ENCODE data around the gene C22orf15. TPM values are rescaled to one million over a fixed set of nuclear protein-coding genes. Genes with fewer than 3 reads are reported as not detected.

Gene C22orf15
- total RNA-seq, 2 experiments from 2014 or later: 0.86 to 1.7 TPM

- ChIA-PET CTCF (ENCODE audit: unreplicated experiment) (no interaction called here), POLR2A (interaction anchor here (0.6 kb wide), 1 partner anchor 12 kb away, joined by 4 read pairs; no protein-coding TSS in a partner anchor)
- H3K79me2 ChIP-seq (ENCODE audit: insufficient read depth, low read depth, low read length): no peaks in the 10 kb centered on the region
- peaks cover 27% of the 10 kb centered on the region; the same call in 1 of the 2 replicates for H3K36me3 ChIP-seq (ENCODE audit: insufficient read depth, low read length)
- H3K4me1 ChIP-seq (ENCODE audit: insufficient read depth, low read length, poor library complexity, severe bottlenecking): no peaks in the 10 kb centered on the region
- H4K20me1 ChIP-seq (ENCODE audit: insufficient read depth, low read length): no peaks in the 10 kb centered on the region
- intact Hi-C loops (cut with micrococcal nuclease; ENCODE audit: unreplicated experiment): no loop called here
- H3K9me2 ChIP-seq (ENCODE audit: insufficient read depth, low read length): no peaks in the 10 kb centered on the region
- H3K4me2 ChIP-seq (ENCODE audit: low read length): no peak overlapping the region
- DNase-seq (ENCODE audit: low spot score): no peak
- no TSS peak for BruUV-seq (replicated peaks)
- no peak overlapping the region for H3K4me3 ChIP-seq (ENCODE audit: low read depth, low read length, poor library complexity, severe bottlenecking)
- no peak overlapping the region for H2AFZ ChIP-seq (ENCODE audit: low read length)
- TF ChIP-seq CTCF (conservative IDR thresholded peaks at IDR 0.05; ENCODE audit: low read length): no peak
- TF ChIP-seq EZH2phosphoT487 (IDR thresholded peaks at IDR 0.05; ENCODE audit: borderline replicate concordance, low read depth, low read length): no peak
- no peak overlapping the region for H3K27ac ChIP-seq (ENCODE audit: low read depth, low read length, poor library complexity, severe bottlenecking)
- no peaks in the 10 kb centered on the region for H3K9me3 ChIP-seq (ENCODE audit: low read length)
Measured at GRCh38 chr22:23744001-23744400, 18.8 kb upstream of the C22orf15 start.

GRCh38 chr22:23744485-23744884 lies 18.3 kb upstream of the C22orf15 start:
- H4K20me1 ChIP-seq (ENCODE audit: insufficient read depth, low read length): no peaks in the 10 kb centered on the region
- DNase-seq (ENCODE audit: low spot score): no peak
- H3K4me2 ChIP-seq (ENCODE audit: low read length): no peak overlapping the region
- intact Hi-C loops (cut with micrococcal nuclease; ENCODE audit: unreplicated experiment): no loop called here
- H3K9me2 ChIP-seq (ENCODE audit: insufficient read depth, low read length): no peaks in the 10 kb centered on the region
- no peaks in the 10 kb centered on the region for H3K79me2 ChIP-seq (ENCODE audit: insufficient read depth, low read depth, low read length)
- peaks cover 27% of the 10 kb centered on the region; the same call in 1 of the 2 replicates for H3K36me3 ChIP-seq (ENCODE audit: insufficient read depth, low read length)
- ChIA-PET CTCF (ENCODE audit: unreplicated experiment) (no interaction called here), POLR2A (interaction anchor here (0.6 kb wide), 1 partner anchor 13 kb away, joined by 4 read pairs; no protein-coding TSS in a partner anchor)
- no peaks in the 10 kb centered on the region for H3K9me3 ChIP-seq (ENCODE audit: low read length)
- H3K27ac ChIP-seq (ENCODE audit: low read depth, low read length, poor library complexity, severe bottlenecking): no peak overlapping the region
- TF ChIP-seq EZH2phosphoT487 (IDR thresholded peaks at IDR 0.05; ENCODE audit: borderline replicate concordance, low read depth, low read length): no peak
- TF ChIP-seq CTCF (conservative IDR thresholded peaks at IDR 0.05; ENCODE audit: low read length): no peak
- BruUV-seq (replicated peaks): no TSS peak
- H2AFZ ChIP-seq (ENCODE audit: low read length): no peak overlapping the region
- no peaks in the 10 kb centered on the region for H3K4me1 ChIP-seq (ENCODE audit: insufficient read depth, low read length, poor library complexity, severe bottlenecking)
- no peak overlapping the region for H3K4me3 ChIP-seq (ENCODE audit: low read depth, low read length, poor library complexity, severe bottlenecking)

GRCh38 chr22:23745791-23746190 lies 17.0 kb upstream of the C22orf15 start:
- H3K4me3 ChIP-seq (ENCODE audit: low read depth, low read length, poor library complexity, severe bottlenecking): no peak overlapping the region
- no peak overlapping the region for H3K4me2 ChIP-seq (ENCODE audit: low read length)
- peaks cover 11% of the 10 kb centered on the region for H3K4me1 ChIP-seq (ENCODE audit: insufficient read depth, low read length, poor library complexity, severe bottlenecking)
- no peaks in the 10 kb centered on the region for H3K79me2 ChIP-seq (ENCODE audit: insufficient read depth, low read depth, low read length)
- no peaks in the 10 kb centered on the region for H3K9me2 ChIP-seq (ENCODE audit: insufficient read depth, low read length)
- POLR2A ChIA-PET: interaction anchor here (0.7 to 0.9 kb wide), 2 partner anchors 9 to 49 kb away, joined by 3 to 4 read pairs; no protein-coding TSS in a partner anchor
- H3K36me3 ChIP-seq (ENCODE audit: insufficient read depth, low read length): peaks cover 27% of the 10 kb centered on the region; the same call in 1 of the 2 replicates
- H2AFZ ChIP-seq (ENCODE audit: low read length): no peak overlapping the region
- H3K9me3 ChIP-seq (ENCODE audit: low read length): no peaks in the 10 kb centered on the region
- no peak for TF ChIP-seq CTCF (conservative IDR thresholded peaks at IDR 0.05; ENCODE audit: low read length)
- TF ChIP-seq EZH2phosphoT487 (IDR thresholded peaks at IDR 0.05; ENCODE audit: borderline replicate concordance, low read depth, low read length): no peak
- no peaks in the 10 kb centered on the region for H4K20me1 ChIP-seq (ENCODE audit: insufficient read depth, low read length)
- CTCF ChIA-PET (ENCODE audit: unreplicated experiment): no interaction called here
- intact Hi-C loops (cut with micrococcal nuclease; ENCODE audit: unreplicated experiment): no loop called here
- H3K27ac ChIP-seq (ENCODE audit: low read depth, low read length, poor library complexity, severe bottlenecking): no peak overlapping the region
- DNase-seq (ENCODE audit: low spot score): no peak
- BruUV-seq (replicated peaks): no TSS peak
